Mesenteric fat pad (tissue), 1 donor: ENCODE measurements around the gene ZNF836. TPM values are rescaled to one million over a fixed set of nuclear protein-coding genes. Genes with fewer than 3 reads are reported as not detected.
"Not testable (repeated sequence)": the region's sequence is repeated elsewhere in the genome, so short reads cannot be mapped to it uniquely, and the experiment has no call there.

Experiments used
- DNase-seq: peaks from one replicate; pipeline ENCODE4 v3.0.0-alpha.2; 2020; ENCODE audit warnings: low spot score
- long read RNA-seq: library from polyadenylated mRNA; unstranded; transcript quantifications from one replicate; pipeline ENCODE4 v2.0.0, GENCODE V29; 2020
- total RNA-seq: library from RNA; stranded (reverse); fragmentation: NEBNext Ultra II Directional; extraction: Animal tissue kit (Norgen Biotek cat#: 25700); gene quantifications from one replicate; pipeline ENCODE4 v1.2.1, GENCODE V29; 2021
- donor health status: DM: yes; HTN: yes; CAD: no.

ZNF836 gene
- total RNA-seq: 8.2 TPM
- long read RNA-seq: 0 reads

GRCh38 chr19:52171321-52172169 is at the start of gene ZNF836:
TSS of gene ZNF836 (minus strand) at chr19:52171621. CDS start at chr19:52168072, 3,549 bp downstream.
- DNase-seq: peak; percentile 95

DNA sequence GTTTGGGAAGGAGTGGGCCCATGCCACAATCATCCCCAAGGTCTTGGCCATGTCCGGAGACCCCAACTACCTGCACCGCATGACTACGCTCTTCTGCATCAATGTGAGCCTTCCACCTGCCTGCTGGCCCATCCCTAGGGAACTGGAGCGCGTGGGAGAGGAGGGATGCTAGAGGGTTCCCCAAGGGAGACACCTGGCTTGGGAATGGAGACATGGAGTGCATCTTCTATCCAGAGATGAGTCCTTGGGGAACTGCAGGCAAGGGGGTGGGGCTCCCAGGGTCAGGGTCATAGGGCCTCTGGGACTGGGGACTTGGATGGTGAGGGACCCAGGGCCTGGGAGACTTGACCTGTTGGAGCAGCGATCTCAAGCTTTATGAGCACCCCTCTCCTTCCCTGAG is 49.6 kb upstream of the ZNF836 start:
- DNase-seq: no peak

DNA sequence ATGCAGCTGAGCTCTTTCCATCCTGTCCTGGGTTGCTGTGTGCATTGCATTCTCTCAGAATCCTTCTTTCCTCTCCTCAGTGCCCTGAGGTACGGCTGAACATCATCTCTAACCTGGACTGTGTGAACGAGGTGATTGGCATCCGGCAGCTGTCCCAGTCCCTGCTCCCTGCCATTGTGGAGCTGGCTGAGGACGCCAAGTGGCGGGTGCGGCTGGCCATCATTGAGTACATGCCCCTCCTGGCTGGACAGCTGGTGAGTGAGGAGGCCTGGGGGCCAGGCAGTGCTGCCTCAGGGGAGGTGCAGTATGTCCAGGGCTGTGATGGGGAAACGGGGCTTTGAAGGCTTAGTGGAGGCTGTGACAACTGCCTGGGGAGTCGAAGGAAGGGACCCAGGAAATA is 48.2 kb upstream of the ZNF836 start:
- no peak for DNase-seq

DNA sequence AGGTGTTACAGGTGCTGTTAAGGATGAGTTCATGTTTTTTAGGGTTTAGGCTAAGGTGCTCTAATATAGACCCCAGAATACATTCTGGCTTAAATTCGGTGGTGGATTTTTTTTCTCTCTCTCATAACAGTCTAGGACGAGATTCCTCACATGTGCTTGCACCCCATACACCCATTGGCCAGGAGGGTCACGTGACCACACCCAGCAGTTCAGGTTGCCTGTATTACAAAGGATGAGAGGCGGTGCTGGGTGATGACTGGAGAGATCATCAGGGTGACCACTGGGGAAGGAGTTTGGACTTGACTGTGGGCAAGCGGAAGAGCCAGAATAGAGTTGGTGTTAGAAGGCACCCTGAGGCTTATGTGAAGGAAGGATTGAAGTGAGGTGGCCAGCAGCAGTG is 46.2 kb upstream of the ZNF836 start:
- DNase-seq: no peak

DNA sequence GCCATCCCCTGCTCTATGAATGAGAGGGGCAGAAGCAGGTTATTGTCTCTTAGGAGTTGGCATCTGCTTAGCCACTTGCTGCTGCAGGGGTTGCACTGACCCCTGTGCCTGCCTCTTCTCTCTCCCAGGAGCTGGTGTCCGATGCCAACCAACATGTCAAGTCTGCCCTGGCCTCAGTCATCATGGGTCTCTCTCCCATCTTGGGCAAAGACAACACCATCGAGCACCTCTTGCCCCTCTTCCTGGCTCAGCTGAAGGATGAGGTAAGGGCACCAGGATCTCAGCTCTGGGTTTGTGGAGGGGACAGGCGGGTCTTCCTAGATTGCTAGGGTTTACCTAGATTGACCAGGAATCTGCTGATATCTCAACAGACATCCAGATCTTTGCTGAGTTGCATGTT is 45.0 kb upstream of the ZNF836 start:
- DNase-seq: no peak

- DNase-seq: no peak
Measured at GRCh38 chr19:52214241-52214640, 42.8 kb upstream of the ZNF836 start.

- DNase-seq: peak; percentile 67
Measured at GRCh38 chr19:52212572-52213255, 41.3 kb upstream of the ZNF836 start.

GRCh38 chr19:52211926-52212571 is 40.6 kb upstream of the ZNF836 start:
- peak; percentile 24 for DNase-seq

DNA sequence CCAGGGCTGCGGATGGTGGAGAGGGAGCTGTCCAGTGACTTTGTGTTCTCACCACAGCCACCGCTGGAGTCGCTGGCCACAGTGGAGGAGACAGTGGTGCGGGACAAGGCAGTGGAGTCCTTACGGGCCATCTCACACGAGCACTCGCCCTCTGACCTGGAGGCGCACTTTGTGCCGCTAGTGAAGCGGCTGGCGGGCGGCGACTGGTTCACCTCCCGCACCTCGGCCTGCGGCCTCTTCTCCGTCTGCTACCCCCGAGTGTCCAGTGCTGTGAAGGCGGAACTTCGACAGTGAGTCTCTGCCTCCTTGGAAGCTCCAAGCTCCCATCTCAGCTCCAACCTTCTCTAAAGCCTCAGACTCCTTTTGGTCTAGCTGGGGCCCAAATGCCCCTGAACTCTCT is 39.8 kb upstream of the ZNF836 start:
- no peak for DNase-seq

DNA sequence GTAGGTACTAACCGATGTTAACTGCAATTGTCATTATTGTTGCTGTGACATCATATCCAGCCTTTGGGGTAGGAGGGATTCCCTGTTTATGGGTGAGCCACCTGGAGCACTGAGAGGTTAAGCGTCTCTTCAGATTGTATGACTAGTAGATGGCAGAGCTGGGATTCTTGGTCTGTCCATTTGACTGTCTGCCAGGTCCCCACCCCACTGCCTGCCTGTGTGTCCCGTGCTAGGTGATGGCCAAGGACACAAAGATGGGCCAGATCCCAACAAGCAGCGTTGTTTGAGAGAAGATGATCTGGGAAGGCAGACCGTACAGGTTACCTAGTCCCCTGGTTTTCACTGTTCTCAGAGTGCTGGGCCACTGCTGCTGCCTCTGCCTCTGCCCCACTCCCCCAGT is 35.1 kb upstream of the ZNF836 start:
- no peak for DNase-seq

DNA sequence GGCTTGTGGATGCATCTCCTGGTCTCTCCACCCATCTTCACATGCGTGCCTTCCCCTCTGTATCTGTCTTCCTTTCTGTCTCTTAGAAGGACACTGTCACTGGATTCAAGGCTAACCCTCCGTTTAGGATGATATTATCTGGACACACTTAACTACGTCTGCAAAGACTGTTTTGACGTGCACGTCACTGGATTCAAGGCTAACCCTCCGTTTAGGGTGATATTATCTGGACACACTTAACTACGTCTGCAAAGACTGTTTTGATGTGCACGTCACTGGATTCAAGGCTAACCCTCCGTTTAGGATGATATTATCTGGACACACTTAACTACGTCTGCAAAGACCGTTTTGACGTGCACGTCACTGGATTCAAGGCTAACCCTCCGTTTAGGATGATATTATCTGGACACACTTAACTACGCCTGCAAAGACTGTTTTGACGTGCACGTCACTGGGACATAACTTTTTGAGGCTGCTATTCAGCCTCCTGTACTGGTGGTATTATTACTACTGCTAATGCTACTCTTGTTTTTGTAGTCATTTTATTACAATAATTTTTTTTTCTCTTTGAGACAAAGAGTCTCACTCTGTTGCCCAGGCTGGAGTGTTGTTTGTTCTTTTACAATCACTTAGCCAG is 29.5 kb upstream of the ZNF836 start:
- DNase-seq: not testable (repeated sequence)

- DNase-seq: no peak
Measured at GRCh38 chr19:52200044-52200443, 28.6 kb upstream of the ZNF836 start.

- DNase-seq: no peak
Measured at GRCh38 chr19:52198678-52199077, 27.3 kb upstream of the ZNF836 start.

GRCh38 chr19:52197964-52198363 is 26.5 kb upstream of the ZNF836 start:
- DNase-seq: no peak

DNA sequence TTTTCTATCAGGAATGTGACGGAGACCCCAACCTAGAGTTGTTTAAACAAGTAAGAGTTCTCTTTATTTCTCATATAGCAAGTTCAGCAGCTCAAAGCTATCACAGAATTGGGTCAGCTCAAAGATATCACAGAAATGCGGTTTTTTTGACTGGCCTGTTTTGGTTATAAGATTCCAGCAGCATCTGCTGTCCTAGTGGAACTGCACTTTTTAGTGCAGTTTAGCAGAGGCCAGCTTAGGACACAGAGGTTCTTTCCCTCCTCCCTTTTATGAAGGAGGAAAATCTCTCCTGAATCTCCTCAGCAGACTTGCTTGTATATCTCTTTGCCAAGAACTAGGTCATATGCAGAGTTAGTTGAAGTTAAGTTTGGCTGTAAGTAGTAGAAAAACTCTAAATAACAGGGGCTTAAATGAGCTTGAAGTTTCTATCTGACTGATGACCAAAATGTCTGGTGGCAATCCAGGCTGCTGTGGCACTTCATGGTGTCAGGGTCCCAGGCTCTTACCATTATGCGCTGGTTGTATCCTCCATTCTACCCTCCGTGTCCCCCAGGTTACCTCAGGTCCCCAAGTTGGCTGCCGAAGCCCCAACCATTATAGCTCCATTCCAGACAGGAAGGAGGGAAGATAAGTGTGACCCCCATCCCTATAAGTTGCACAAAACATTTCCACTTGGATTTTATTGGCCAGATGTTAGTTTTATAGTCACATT is 25.0 kb upstream of the ZNF836 start:
- DNase-seq: no peak

- DNase-seq: no peak
Measured at GRCh38 chr19:52191951-52192350, 20.5 kb upstream of the ZNF836 start.

GRCh38 chr19:52191389-52191788 is 20.0 kb upstream of the ZNF836 start:
- DNase-seq: no peak

DNA sequence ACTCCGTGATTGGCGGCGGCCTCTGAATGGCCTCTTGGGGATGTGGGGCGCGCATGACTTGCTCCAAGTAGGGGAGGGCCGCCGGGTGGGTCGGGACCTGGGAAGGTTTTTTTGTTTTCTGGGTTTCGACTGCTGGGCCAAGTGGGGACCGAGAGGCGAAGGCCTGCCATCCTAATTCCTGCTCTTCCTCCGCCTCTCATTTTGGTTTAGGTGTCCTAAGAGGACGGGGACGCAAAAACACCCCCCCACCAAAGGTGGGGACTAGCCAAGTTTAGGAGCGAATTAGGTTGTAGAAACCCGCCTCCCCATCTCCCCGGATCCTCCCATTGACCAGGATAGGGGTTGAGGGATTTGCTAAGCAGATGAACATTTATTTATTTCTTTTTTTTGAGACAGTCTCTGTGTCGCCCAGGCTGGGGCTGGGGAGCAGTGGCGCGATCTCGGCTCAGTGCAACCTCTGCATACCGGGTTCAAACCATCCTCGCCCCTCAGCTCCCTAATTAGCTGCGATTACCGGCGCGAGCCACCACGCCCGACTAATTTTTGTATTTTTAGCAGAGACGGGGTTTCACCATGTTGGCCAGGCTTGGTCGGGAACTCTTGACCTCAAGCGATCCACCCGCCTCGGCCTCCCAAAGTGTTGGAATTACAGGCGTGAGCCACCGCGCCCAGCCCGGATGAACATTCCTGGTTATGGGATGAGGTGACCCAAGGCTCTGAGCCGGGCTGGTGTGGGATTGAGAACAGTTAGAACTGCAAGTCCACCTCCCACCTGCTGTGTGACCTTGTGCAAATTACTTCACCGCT is 19.3 kb upstream of the ZNF836 start:
- DNase-seq: no peak

DNA sequence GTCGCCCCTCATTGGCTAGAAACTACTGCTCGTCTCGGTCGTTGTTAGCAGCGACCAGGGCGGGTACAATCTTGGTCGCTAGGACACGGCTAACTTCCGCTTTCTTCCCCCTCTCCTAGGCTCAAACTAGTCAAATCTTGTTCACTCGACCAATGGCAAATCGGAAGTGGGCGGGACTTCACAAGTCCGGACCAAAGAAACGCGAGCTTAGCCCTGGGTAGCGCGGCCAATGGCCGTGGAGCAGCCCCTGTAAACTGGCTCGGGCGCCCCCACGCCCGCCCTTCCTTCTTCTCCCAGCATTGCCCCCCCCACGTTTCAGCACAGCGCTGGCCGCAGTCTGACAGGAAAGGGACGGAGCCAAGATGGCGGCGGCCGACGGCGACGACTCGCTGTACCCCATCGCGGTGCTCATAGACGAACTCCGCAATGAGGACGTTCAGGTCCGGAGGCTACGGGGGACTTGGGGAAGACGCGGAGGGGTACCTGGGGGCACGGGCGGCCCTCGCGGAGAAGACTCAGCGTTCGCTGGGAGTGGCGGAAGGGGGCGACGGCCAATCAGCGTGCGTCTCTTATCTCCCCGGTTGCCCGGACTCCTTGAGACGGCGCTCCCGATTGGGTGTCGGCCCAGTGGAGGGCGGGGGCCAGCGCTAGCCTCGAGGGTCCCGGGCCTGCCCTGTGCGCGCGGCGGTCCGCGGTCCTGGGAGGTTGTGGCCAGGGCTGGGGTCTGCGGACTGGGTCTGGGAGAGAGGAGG is 18.5 kb upstream of the ZNF836 start, which contains the start of gene PPP2R1A:
Gene PPP2R1A, plus strand, starts transcription at position 318 of the 752 bp plus-strand sequence. Its CDS starts 45 bp downstream, at position 363.
- peak; percentile 99 for DNase-seq
